ENCODE data around the gene PNISR. TPM values are rescaled to one million over a fixed set of nuclear protein-coding genes. Genes with fewer than 3 reads are reported as not detected.
A peak's percentile ranks its signal among the peaks of the same experiment; 100 is the strongest.

Gene PNISR
- total RNA-seq, 2 experiments from 2014 or later = 163 to 176 TPM

- Histone ChIP-seq H3K9me3 (ENCODE audit: low read length) (no peaks in the 10 kb centered on the region), H3K4me1 (ENCODE audit: insufficient read depth, low read length, poor library complexity, severe bottlenecking) (peaks cover 4% of the 10 kb centered on the region), H3K36me3 (ENCODE audit: insufficient read depth, low read length) (peaks cover 21% of the 10 kb centered on the region), H3K4me2 (ENCODE audit: low read length) (peak within 1 kb of the TSS; percentile 88), H3K4me3 (ENCODE audit: low read depth, low read length, poor library complexity, severe bottlenecking) (peak within 1 kb of the TSS; percentile 74), H3K79me2 (ENCODE audit: insufficient read depth, low read depth, low read length) (peaks cover 13% of the 10 kb centered on the region; the same call in 1 of the 2 replicates), H3K9me2 (ENCODE audit: insufficient read depth, low read length) (no peaks in the 10 kb centered on the region), H4K20me1 (ENCODE audit: insufficient read depth, low read length) (no peaks in the 10 kb centered on the region), H2AFZ (ENCODE audit: low read length) (peak within 1 kb of the TSS; percentile 94), H3K27ac (ENCODE audit: low read depth, low read length, poor library complexity, severe bottlenecking) (peak within 1 kb of the TSS; percentile 74)
- intact Hi-C loops (cut with micrococcal nuclease; ENCODE audit: unreplicated experiment) = no loop called here
- TF ChIP-seq CTCF (conservative IDR thresholded peaks at IDR 0.05; ENCODE audit: low read length) = no peak
- TF ChIP-seq EZH2phosphoT487 (IDR thresholded peaks at IDR 0.05; ENCODE audit: borderline replicate concordance, low read depth, low read length) = no peak
- ChIA-PET CTCF (ENCODE audit: unreplicated experiment) (interaction anchor here (0.6 kb wide), 1 partner anchor 67 kb away, joined by 3 read pairs; no protein-coding TSS in a partner anchor), POLR2A (interaction anchor here (0.5 to 1.8 kb wide), 19 partner anchors 8 to 311 kb away, joined by 3 to 23 read pairs (median 3); partner anchors contain the start of genes CCNC and PNISR)
- peak; percentile 74 for DNase-seq (ENCODE audit: low spot score)
- BruUV-seq (replicated peaks) = TSS peak; percentile 51
Observed at GRCh38 chr6:99393698-99394531, 31.2 kb downstream of the PNISR start, which contains the start of gene COQ3. Gene COQ3 (minus strand): TSS chr6:99394195. CDS start chr6:99394179, 16 bp downstream.

- intact Hi-C loops (cut with micrococcal nuclease; ENCODE audit: unreplicated experiment) = no loop called here
- POLR2A ChIA-PET = interaction anchor here (0.5 to 1.8 kb wide), 16 partner anchors 9 to 311 kb away, joined by 3 to 23 read pairs (median 3); partner anchors contain the start of genes CCNC and PNISR
Observed at GRCh38 chr6:99393366-99393697, 31.8 kb downstream of the PNISR start.

More at GRCh38 chr6:99393366-99393697, 31.8 kb downstream of the PNISR start:
- H3K9me3 ChIP-seq (ENCODE audit: low read length) = no peaks in the 10 kb centered on the region
- H4K20me1 ChIP-seq (ENCODE audit: insufficient read depth, low read length) = no peaks in the 10 kb centered on the region
- TF ChIP-seq EZH2phosphoT487 (IDR thresholded peaks at IDR 0.05; ENCODE audit: borderline replicate concordance, low read depth, low read length) (no peak), CTCF (conservative IDR thresholded peaks at IDR 0.05; ENCODE audit: low read length) (no peak)
- H3K36me3 ChIP-seq (ENCODE audit: insufficient read depth, low read length) = peaks cover 15% of the 10 kb centered on the region
- peak overlapping the region; percentile 88 for H3K4me2 ChIP-seq (ENCODE audit: low read length)
- no TSS peak for BruUV-seq (replicated peaks)
- DNase-seq (ENCODE audit: low spot score) = no peak
- CTCF ChIA-PET (ENCODE audit: unreplicated experiment) = interaction anchor here (0.6 kb wide), 1 partner anchor 67 kb away, joined by 3 read pairs; no protein-coding TSS in a partner anchor
- H2AFZ ChIP-seq (ENCODE audit: low read length) = peak overlapping the region; percentile 94
- H3K79me2 ChIP-seq (ENCODE audit: insufficient read depth, low read depth, low read length) = peaks cover 13% of the 10 kb centered on the region; the same call in 1 of the 2 replicates
- H3K4me3 ChIP-seq (ENCODE audit: low read depth, low read length, poor library complexity, severe bottlenecking) = peak overlapping the region; percentile 74
- H3K27ac ChIP-seq (ENCODE audit: low read depth, low read length, poor library complexity, severe bottlenecking) = peak overlapping the region; percentile 74
- H3K9me2 ChIP-seq (ENCODE audit: insufficient read depth, low read length) = no peaks in the 10 kb centered on the region
- peaks cover 4% of the 10 kb centered on the region for H3K4me1 ChIP-seq (ENCODE audit: insufficient read depth, low read length, poor library complexity, severe bottlenecking)

All from OCI-LY7 (cell line).